ENCODE results near the gene UGT1A7. TPM values are rescaled to one million over a fixed set of nuclear protein-coding genes. Genes with fewer than 3 reads are reported as not detected.
A peak's percentile ranks its signal among the peaks of the same experiment; 100 is the strongest.

UGT1A7 gene
- total RNA-seq, 6 donors from 2014 or later, result not detected

DNA sequence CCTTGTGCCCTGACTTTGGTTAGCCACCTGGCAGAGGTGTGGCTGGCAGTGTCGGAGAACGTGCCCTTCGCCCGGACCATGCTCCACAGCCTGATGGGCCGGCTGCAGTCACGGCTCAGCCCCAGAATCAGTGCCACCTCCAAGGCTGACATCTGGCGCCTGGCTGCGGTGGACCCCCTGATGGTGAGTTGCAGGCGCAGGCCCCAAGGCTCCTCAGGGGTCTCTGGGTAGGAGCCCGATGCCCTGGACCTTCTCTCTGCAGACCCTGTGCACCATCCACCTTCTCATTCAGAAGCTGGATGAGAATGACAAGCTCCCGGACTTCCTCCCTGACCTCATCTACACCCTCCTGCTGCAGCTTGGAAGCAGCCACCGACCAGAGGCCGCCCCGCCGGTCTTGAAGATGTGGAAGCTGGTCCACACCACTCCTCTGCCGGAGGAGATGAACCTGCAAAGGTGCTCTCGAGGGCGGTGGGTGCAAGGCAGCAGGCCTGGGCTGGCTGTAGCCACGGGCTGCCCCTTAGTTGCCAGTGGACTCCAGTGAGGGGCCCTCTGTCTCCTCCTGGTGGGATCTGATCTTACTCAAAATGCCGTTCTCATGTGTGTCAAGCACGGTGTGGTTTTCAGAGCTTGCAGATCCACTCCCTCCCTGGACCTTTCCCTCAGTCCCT lies 140.5 kb downstream of the UGT1A7 start:
- no peak overlapping the region for H3K4me3 ChIP-seq
- no peak overlapping the region for H3K27ac ChIP-seq
- H3K9me3 ChIP-seq, result peaks cover 0 to 3% (median 0%) of the 10 kb centered on the region in 4 donors
- ATAC-seq (ENCODE audit: low FRiP score in 2 of 2), result no peak
- H3K4me1 ChIP-seq, result no peaks in the 10 kb centered on the region
- H3K36me3 ChIP-seq, result no peaks in the 10 kb centered on the region
- WGBS, 2 donors, result 87 to 92% methylated on average over 7 to 18 of the region's 21 CpGs
- TF ChIP-seq POLR2A (IDR thresholded peaks at IDR 0.05) (no peak), POLR2AphosphoS5 (IDR thresholded peaks at IDR 0.05) (no peak), EP300 (IDR thresholded peaks at IDR 0.05) (no peak)
- TF ChIP-seq, protein P1, sequence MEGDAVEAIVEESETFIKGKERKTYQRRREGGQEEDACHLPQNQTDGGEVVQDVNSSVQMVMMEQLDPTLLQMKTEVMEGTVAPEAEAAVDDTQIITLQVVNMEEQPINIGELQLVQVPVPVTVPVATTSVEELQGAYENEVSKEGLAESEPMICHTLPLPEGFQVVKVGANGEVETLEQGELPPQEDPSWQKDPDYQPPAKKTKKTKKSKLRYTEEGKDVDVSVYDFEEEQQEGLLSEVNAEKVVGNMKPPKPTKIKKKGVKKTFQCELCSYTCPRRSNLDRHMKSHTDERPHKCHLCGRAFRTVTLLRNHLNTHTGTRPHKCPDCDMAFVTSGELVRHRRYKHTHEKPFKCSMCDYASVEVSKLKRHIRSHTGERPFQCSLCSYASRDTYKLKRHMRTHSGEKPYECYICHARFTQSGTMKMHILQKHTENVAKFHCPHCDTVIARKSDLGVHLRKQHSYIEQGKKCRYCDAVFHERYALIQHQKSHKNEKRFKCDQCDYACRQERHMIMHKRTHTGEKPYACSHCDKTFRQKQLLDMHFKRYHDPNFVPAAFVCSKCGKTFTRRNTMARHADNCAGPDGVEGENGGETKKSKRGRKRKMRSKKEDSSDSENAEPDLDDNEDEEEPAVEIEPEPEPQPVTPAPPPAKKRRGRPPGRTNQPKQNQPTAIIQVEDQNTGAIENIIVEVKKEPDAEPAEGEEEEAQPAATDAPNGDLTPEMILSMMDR (IDR thresholded peaks at IDR 0.05), result no peak
- no peaks in the 10 kb centered on the region for H3K27me3 ChIP-seq
- peak; percentile 19 to 72 for DNase-seq

Other genes with a start within 250 kb of the UGT1A7 start
- gene USP40, start 115.1 kb upstream of the UGT1A7 start, total RNA-seq, result 10 to 100 TPM; 34.4 to 75.4 (median 50.4) TPM
- gene UGT1A8, start 64.3 kb upstream of the UGT1A7 start, total RNA-seq, result not detected
- not detected for gene UGT1A10, start 45.5 kb upstream of the UGT1A7 start, total RNA-seq
- gene UGT1A9, start 10.0 kb upstream of the UGT1A7 start, total RNA-seq, result not detected
- 1 to 10 TPM in 1 of 6 donors, under 1 TPM in 4, not detected in 1; 0.15 to 5.0 (median 0.33) TPM for gene UGT1A6, start 11.0 kb downstream of the UGT1A7 start, total RNA-seq
- 1 to 10 TPM in 1 of 6 donors, not detected in 5; 1.0 TPM for gene UGT1A5, start 31.0 kb downstream of the UGT1A7 start, total RNA-seq
- gene UGT1A4, start 36.8 kb downstream of the UGT1A7 start, total RNA-seq, result under 1 TPM in 4 of 6 donors, not detected in 2; 0.14 to 0.69 (median 0.27) TPM
- gene UGT1A3, start 47.1 kb downstream of the UGT1A7 start, total RNA-seq, result under 1 TPM in 1 of 6 donors, not detected in 5; 0.30 TPM
- 1 to 10 TPM in 2 of 6 donors, under 1 TPM in 1, not detected in 3; 0.15 to 1.4 (median 1.0) TPM for gene UGT1A1, start 78.4 kb downstream of the UGT1A7 start, total RNA-seq
- gene MROH2A, start 96.4 kb downstream of the UGT1A7 start, total RNA-seq, result not detected
- 1 to 10 TPM in 4 of 6 donors, under 1 TPM in 1, not detected in 1; 0.98 to 3.2 (median 1.3) TPM for gene HJURP, start 172.6 kb downstream of the UGT1A7 start, total RNA-seq
- gene TRPM8, start 235.5 kb downstream of the UGT1A7 start, total RNA-seq, result under 1 TPM in 2 of 6 donors, not detected in 4; 0.17 to 0.30 TPM